ENCODE measurements around the gene FBXO28.

FBXO28 gene

DNA sequence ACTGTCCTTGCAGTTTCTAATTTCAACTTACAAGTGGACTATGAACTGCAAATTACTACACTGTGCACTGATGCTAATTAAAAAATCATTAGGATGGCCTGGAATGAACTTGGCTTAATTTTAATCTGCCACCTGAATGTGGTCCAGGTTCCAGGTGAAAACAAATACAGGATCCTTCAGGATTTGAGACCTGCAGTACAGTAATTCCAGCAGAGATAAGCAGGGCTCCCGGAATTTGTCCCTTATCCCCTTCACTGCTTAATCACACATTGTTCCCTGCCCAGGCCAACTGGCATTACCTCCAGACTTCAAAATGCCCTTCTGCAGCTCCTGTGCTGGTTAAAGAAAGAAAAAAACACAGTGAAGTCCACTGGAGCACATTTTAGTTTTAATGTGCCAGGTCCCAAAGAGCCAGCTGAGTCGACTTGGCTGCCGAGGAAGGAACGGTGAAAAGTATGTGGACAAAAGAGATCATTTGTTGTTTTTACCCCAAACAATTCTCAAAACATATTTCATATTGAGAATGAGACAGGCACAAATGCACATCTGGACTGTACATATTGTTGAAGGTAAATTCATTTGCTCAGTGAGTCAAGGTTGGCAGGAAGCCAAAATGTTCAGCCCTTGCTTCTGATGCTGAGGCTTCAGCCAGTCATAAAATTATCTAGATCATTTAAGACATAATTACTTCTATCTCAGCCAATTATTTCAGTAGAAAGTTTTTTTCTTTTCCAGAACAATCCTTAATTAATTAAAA lies 97.5 kb downstream of the FBXO28 start:
- TF ChIP-seq, protein P1, sequence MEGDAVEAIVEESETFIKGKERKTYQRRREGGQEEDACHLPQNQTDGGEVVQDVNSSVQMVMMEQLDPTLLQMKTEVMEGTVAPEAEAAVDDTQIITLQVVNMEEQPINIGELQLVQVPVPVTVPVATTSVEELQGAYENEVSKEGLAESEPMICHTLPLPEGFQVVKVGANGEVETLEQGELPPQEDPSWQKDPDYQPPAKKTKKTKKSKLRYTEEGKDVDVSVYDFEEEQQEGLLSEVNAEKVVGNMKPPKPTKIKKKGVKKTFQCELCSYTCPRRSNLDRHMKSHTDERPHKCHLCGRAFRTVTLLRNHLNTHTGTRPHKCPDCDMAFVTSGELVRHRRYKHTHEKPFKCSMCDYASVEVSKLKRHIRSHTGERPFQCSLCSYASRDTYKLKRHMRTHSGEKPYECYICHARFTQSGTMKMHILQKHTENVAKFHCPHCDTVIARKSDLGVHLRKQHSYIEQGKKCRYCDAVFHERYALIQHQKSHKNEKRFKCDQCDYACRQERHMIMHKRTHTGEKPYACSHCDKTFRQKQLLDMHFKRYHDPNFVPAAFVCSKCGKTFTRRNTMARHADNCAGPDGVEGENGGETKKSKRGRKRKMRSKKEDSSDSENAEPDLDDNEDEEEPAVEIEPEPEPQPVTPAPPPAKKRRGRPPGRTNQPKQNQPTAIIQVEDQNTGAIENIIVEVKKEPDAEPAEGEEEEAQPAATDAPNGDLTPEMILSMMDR (IDR thresholded peaks at IDR 0.05; ENCODE audit: insufficient read depth, missing control alignments), result no peak
- DNase-seq (ENCODE audit: insufficient read length, low spot score), result no peak
- FAIRE-seq, result no peak

Measured in D721Med (cell line).